ENCODE measurements around the gene KLHL21. TPM values are rescaled to one million over a fixed set of nuclear protein-coding genes. Genes with fewer than 3 reads are reported as not detected.

Gene KLHL21
- total and polyA plus RNA-seq, 9 of the 15 experiments (the other 6 are each of a cell fraction or from before 2014, with no cell fraction given), result 2.1 to 42.1 (median 17.5) TPM

DNA sequence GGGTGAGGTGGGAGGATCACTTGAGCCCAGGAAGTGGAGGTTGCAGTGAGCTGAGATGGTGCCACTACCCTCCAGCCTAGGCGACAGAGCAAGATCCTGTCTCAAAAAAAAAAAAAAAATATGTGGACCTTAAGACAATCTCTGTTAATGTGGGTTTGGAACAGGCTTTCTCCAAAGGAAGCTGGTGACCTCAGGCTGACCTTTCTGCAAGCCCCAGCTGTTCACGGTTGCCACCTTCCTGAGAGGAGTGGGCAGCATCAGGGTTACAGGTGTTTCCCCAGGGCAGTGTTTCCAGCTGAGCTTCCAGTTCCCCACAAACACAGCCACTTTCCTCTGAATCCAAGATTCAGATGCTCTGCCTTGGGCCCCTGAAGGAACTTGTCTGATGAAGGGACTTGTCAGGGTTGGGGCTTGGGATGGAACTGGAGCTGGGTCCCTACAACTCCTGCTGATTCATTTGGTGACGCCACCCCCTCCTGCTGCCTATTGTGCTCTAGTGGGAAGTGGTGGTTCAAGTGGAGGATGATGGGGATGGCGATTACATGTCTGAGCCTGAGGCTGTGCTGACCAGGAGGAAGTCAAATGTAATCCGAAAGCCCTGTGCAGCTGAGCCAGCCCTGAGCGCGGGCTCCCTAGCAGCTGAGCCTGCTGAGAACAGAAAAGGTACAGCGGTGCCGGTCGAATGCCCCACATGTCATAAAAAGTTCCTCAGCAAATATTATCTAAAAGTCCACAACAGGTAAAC, 20.9 kb downstream of the KLHL21 start (continued):
- TF ChIP-seq GATAD2B (IDR thresholded peaks at IDR 0.05; ENCODE audit: borderline replicate concordance) (no peak), OTX1 (CRISPR knock-in tag; IDR thresholded peaks at IDR 0.05) (no peak), SPI1 (IDR thresholded peaks at IDR 0.05; ENCODE audit: borderline replicate concordance, low read depth, low read length) (peak; percentile 69; the same call in 1 of the 2 replicates), GATA2 (CRISPR knock-in tag; IDR thresholded peaks at IDR 0.05) (peak; percentile 42; the same call in 1 of the 2 replicates), ZNF165 (CRISPR knock-in tag; IDR thresholded peaks at IDR 0.05; ENCODE audit: borderline replicate concordance) (no peak), HDAC8 (tag; IDR thresholded peaks at IDR 0.05) (no peak), ELF4 (CRISPR knock-in tag; IDR thresholded peaks at IDR 0.05) (no peak), JUNB (CRISPR knock-in tag; conservative IDR thresholded peaks at IDR 0.05) (no peak), ZNF263 (CRISPR knock-in tag; IDR thresholded peaks at IDR 0.05; ENCODE audit: borderline replicate concordance) (peak; percentile 81), ZNF696 (CRISPR knock-in tag; conservative IDR thresholded peaks at IDR 0.05) (no peak), HMGN3 (IDR thresholded peaks at IDR 0.05; ENCODE audit: borderline replicate concordance, extremely low read depth, insufficient read length, low read depth, low read length) (no peak), RFX7 (CRISPR knock-in tag; IDR thresholded peaks at IDR 0.05) (no peak), KAT2B (IDR thresholded peaks at IDR 0.05; ENCODE audit: low read depth, low read length) (no peak), SMAD1 (IDR thresholded peaks at IDR 0.05; ENCODE audit: low read depth, low read length, partially characterized antibody) (no peak), CREBBP (IDR thresholded peaks at IDR 0.05; ENCODE audit: low read depth, low read length) (no peak)
- TF ChIP-seq, protein P1, sequence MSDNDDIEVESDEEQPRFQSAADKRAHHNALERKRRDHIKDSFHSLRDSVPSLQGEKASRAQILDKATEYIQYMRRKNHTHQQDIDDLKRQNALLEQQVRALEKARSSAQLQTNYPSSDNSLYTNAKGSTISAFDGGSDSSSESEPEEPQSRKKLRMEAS (CRISPR knock-in tag; IDR thresholded peaks at IDR 0.05), result peak; percentile 26; the same call in 1 of the 2 replicates
- TF ChIP-seq, protein P2, sequence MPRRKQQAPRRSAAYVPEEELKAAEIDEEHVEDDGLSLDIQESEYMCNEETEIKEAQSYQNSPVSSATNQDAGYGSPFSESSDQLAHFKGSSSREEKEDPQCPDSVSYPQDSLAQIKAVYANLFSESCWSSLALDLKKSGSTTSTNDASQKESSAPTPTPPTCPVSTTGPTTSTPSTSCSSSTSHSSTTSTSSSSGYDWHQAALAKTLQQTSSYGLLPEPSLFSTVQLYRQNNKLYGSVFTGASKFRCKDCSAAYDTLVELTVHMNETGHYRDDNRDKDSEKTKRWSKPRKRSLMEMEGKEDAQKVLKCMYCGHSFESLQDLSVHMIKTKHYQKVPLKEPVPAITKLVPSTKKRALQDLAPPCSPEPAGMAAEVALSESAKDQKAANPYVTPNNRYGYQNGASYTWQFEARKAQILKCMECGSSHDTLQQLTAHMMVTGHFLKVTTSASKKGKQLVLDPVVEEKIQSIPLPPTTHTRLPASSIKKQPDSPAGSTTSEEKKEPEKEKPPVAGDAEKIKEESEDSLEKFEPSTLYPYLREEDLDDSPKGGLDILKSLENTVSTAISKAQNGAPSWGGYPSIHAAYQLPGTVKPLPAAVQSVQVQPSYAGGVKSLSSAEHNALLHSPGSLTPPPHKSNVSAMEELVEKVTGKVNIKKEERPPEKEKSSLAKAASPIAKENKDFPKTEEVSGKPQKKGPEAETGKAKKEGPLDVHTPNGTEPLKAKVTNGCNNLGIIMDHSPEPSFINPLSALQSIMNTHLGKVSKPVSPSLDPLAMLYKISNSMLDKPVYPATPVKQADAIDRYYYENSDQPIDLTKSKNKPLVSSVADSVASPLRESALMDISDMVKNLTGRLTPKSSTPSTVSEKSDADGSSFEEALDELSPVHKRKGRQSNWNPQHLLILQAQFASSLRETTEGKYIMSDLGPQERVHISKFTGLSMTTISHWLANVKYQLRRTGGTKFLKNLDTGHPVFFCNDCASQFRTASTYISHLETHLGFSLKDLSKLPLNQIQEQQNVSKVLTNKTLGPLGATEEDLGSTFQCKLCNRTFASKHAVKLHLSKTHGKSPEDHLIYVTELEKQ (CRISPR knock-in tag; IDR thresholded peaks at IDR 0.05), result no peak
- TF ChIP-seq, protein P3, sequence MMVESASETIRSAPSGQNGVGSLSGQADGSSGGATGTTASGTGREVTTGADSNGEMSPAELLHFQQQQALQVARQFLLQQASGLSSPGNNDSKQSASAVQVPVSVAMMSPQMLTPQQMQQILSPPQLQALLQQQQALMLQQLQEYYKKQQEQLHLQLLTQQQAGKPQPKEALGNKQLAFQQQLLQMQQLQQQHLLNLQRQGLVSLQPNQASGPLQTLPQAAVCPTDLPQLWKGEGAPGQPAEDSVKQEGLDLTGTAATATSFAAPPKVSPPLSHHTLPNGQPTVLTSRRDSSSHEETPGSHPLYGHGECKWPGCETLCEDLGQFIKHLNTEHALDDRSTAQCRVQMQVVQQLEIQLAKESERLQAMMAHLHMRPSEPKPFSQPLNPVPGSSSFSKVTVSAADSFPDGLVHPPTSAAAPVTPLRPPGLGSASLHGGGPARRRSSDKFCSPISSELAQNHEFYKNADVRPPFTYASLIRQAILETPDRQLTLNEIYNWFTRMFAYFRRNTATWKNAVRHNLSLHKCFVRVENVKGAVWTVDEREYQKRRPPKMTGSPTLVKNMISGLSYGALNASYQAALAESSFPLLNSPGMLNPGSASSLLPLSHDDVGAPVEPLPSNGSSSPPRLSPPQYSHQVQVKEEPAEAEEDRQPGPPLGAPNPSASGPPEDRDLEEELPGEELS (CRISPR knock-in tag; IDR thresholded peaks at IDR 0.05; ENCODE audit: borderline replicate concordance), result no peak
- TF ChIP-seq, protein P4, sequence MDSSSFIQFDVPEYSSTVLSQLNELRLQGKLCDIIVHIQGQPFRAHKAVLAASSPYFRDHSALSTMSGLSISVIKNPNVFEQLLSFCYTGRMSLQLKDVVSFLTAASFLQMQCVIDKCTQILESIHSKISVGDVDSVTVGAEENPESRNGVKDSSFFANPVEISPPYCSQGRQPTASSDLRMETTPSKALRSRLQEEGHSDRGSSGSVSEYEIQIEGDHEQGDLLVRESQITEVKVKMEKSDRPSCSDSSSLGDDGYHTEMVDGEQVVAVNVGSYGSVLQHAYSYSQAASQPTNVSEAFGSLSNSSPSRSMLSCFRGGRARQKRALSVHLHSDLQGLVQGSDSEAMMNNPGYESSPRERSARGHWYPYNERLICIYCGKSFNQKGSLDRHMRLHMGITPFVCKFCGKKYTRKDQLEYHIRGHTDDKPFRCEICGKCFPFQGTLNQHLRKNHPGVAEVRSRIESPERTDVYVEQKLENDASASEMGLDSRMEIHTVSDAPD (CRISPR knock-in tag; IDR thresholded peaks at IDR 0.05), result no peak
- TF ChIP-seq, protein P5, sequence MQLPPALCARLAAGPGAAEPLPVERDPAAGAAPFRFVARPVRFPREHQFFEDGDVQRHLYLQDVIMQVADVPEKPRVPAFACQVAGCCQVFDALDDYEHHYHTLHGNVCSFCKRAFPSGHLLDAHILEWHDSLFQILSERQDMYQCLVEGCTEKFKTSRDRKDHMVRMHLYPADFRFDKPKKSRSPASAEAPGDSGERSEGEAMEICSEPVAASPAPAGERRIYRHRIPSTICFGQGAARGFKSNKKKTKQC (CRISPR knock-in tag; IDR thresholded peaks at IDR 0.05), result no peak
